Stomach smooth muscle (tissue), 2 donors: Measurements from ENCODE around the gene RAD51D.

ENCODE experiments used
- H3K27ac ChIP-seq: one replicate; pipeline ENCODE4 v1.7.0; 2013; ENCODE audit warnings: mild to moderate bottlenecking, low read length, inconsistent platforms
- H3K27me3 ChIP-seq, 2 donors: one replicate each; pipeline ENCODE4 v1.7.0; 2013; ENCODE audit warnings: low read length in 2 of 2; ENCODE audit not compliant: insufficient read depth in 2 of 2, control insufficient read depth in 1 of 2
- H3K36me3 ChIP-seq, 2 donors: one replicate each; pipeline ENCODE4 v1.7.0; 2013; ENCODE audit warnings: low read length in 2 of 2; ENCODE audit not compliant: control insufficient read depth in 2 of 2, insufficient read depth in 2 of 2
- H3K4me1 ChIP-seq: one replicate; pipeline ENCODE4 v1.7.0; 2013; ENCODE audit warnings: low read length; ENCODE audit not compliant: control insufficient read depth, insufficient read depth
- H3K4me3 ChIP-seq, 2 donors: one replicate each; pipeline ENCODE4 v1.7.0; 2013; ENCODE audit warnings: low read length in 2 of 2
- H3K9ac ChIP-seq, 2 donors: one replicate each; pipeline ENCODE4 v1.7.0; 2013; ENCODE audit warnings: low read length in 2 of 2, mild to moderate bottlenecking in 1 of 2
- H3K9me3 ChIP-seq, 2 donors: one replicate each; pipeline ENCODE4 v1.7.0; 2013; ENCODE audit warnings: low read length in 2 of 2; ENCODE audit not compliant: control insufficient read depth in 2 of 2
- donor health status: healthy.
- donor health status: Pancreatic carcinoma.

The RAD51D gene

GRCh38 chr17:35064516-35065215 is 55.0 kb downstream of the RAD51D start:
- Histone ChIP-seq H3K4me1 (no peaks in the 10 kb centered on the region), H3K4me3 (no peak overlapping the region), H3K27me3 (no peaks in the 10 kb centered on the region), H3K36me3 (peaks cover 0 to 2% of the 10 kb centered on the region in 2 donors), H3K9me3 (no peaks in the 10 kb centered on the region), H3K9ac (peak overlapping the region in 1 of 2 donors; percentile 42), H3K27ac (peak overlapping the region; percentile 87)

DNA sequence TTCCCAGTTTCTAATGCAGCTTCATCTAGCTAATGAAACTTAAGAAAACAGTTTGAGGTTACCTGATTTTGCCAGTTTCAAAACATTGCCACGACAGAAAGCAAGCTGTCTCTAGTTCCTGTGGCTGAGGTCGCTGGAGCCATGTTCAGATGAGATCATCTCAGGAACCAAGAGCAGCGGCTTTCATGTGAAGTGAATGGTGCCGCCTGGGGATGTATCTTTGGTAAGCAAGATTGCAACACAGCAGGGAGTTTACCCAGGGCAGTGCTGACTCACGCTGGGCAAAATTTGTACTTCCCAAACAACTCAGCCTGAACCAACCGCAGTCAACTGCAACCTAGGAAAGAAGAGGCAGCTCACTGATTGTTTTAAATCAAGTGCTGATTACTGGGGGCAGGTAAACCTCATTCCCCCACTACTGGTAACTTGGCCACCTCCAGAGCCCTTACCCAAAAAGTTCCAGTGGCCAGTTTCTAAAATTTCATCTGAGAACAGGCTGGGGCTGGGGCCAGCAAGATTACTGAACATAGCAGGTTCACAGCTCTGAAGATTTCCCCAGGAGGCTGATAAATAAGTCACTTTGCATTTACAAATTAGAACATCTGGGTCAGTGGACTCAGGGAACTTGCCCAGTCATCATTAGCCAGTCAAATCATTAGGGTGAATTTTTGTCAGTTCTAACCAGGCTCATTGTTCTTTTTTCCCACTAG is 56.0 kb downstream of the RAD51D start, which contains the start of gene RFFL:
Gene RFFL (minus strand): TSS at position 194 of the 710 bp plus-strand sequence. CDS start 37,154 bp downstream, outside the sequence.
- Histone ChIP-seq H3K27me3 (no peaks in the 10 kb centered on the region), H3K9ac (peak within 1 kb of the TSS; percentile 42 to 66), H3K4me3 (peak within 1 kb of the TSS in 1 of 2 donors; percentile 58), H3K4me1 (no peaks in the 10 kb centered on the region), H3K9me3 (no peaks in the 10 kb centered on the region), H3K27ac (peak within 1 kb of the TSS; percentile 87), H3K36me3 (peaks cover 0 to 2% of the 10 kb centered on the region in 2 donors)

DNA sequence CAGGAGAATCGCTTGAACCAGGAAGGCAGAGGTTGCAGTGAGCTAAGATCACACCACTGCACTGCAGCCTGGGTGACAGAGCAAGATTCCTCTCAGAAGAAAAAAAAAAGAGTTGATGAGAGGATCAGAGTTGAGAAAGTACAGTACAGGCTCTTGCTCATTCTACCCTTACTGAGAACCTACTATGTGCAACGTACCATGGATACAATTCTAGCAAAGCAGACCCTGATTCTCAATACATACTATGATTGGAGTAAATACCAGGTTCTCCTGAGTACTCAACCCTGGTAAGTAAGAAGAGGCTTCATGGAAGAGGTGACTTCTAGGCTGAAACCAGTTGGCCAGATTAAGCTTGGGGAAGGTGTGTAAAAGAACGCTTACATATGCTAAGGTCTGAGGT is 57.4 kb downstream of the RAD51D start:
- H3K27me3 ChIP-seq, result no peaks in the 10 kb centered on the region
- H3K27ac ChIP-seq, result no peak overlapping the region
- no peak overlapping the region for H3K9ac ChIP-seq
- H3K9me3 ChIP-seq, result no peaks in the 10 kb centered on the region
- no peaks in the 10 kb centered on the region for H3K36me3 ChIP-seq
- no peaks in the 10 kb centered on the region for H3K4me1 ChIP-seq
- no peak overlapping the region for H3K4me3 ChIP-seq

- Histone ChIP-seq H3K9ac (no peak overlapping the region), H3K27ac (no peak overlapping the region), H3K4me3 (no peak overlapping the region), H3K27me3 (no peaks in the 10 kb centered on the region), H3K9me3 (no peaks in the 10 kb centered on the region), H3K36me3 (no peaks in the 10 kb centered on the region), H3K4me1 (no peaks in the 10 kb centered on the region)
Observed at GRCh38 chr17:35057332-35057915, 62.2 kb downstream of the RAD51D start.

GRCh38 chr17:35056013-35056412 is 63.6 kb downstream of the RAD51D start:
- H3K4me3 ChIP-seq, result no peak overlapping the region
- H3K36me3 ChIP-seq, result no peaks in the 10 kb centered on the region
- no peaks in the 10 kb centered on the region for H3K27me3 ChIP-seq
- H3K9me3 ChIP-seq, result no peaks in the 10 kb centered on the region
- H3K9ac ChIP-seq, result no peak overlapping the region
- no peaks in the 10 kb centered on the region for H3K4me1 ChIP-seq
- no peak overlapping the region for H3K27ac ChIP-seq

- Histone ChIP-seq H3K4me1 (no peaks in the 10 kb centered on the region), H3K9me3 (no peaks in the 10 kb centered on the region), H3K27me3 (no peaks in the 10 kb centered on the region), H3K36me3 (no peaks in the 10 kb centered on the region), H3K27ac (no peak overlapping the region), H3K9ac (no peak overlapping the region), H3K4me3 (no peak overlapping the region)
Observed at GRCh38 chr17:35053204-35053603, 66.5 kb downstream of the RAD51D start.

DNA sequence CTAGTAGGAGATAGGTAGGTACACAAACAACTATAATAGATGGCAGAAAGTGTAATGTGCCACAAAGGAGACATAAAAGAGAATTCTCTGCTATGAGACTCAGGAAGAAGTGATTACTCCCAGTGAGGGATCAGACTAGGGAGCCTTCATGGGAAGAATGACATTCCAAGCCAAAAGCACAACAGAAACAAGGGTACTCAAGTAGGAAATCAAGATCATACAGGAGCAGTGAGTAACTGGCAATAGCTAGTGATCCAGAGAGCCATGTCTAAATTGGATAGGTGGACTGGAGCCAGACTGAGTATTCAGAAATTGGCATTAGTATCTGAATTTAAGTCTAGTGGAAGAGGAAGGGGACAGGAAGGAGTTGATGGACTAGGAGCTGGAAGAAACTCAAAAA is 66.9 kb downstream of the RAD51D start:
- Histone ChIP-seq H3K9me3 (no peaks in the 10 kb centered on the region), H3K4me3 (no peak overlapping the region), H3K27ac (no peak overlapping the region), H3K27me3 (no peaks in the 10 kb centered on the region), H3K36me3 (no peaks in the 10 kb centered on the region), H3K9ac (no peak overlapping the region), H3K4me1 (no peaks in the 10 kb centered on the region)

- Histone ChIP-seq H3K27me3 (no peaks in the 10 kb centered on the region), H3K9ac (no peak overlapping the region), H3K27ac (no peak overlapping the region), H3K4me1 (no peaks in the 10 kb centered on the region), H3K36me3 (no peaks in the 10 kb centered on the region), H3K4me3 (no peak overlapping the region), H3K9me3 (no peaks in the 10 kb centered on the region)
Observed at GRCh38 chr17:35052241-35052610, 67.4 kb downstream of the RAD51D start.

GRCh38 chr17:35051579-35052240 is 68.0 kb downstream of the RAD51D start:
- Histone ChIP-seq H3K4me1 (no peaks in the 10 kb centered on the region), H3K27me3 (no peaks in the 10 kb centered on the region), H3K4me3 (no peak overlapping the region), H3K27ac (no peak overlapping the region), H3K36me3 (no peaks in the 10 kb centered on the region), H3K9ac (no peak overlapping the region), H3K9me3 (no peaks in the 10 kb centered on the region)

DNA sequence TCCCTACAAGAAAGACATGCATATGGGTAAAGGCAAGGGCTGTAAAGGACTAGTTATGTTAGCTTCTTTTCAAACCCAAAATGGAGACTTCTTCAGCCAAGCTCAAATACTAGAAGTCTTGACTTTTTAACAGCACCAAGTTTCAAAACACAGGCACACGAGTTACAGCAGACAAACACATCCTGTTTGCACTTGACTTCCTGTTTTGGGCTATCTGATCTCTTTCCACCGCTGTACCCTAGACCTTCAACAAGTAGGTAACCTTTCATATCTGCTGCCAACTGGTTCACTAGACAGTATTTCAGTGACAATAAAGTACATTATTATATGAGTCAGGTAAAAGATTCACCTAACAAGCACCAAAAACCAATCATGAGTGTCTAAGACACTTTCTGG is 68.5 kb downstream of the RAD51D start:
- no peaks in the 10 kb centered on the region for H3K36me3 ChIP-seq
- no peaks in the 10 kb centered on the region for H3K9me3 ChIP-seq
- H3K4me3 ChIP-seq, result no peak overlapping the region
- no peaks in the 10 kb centered on the region for H3K4me1 ChIP-seq
- no peak overlapping the region for H3K9ac ChIP-seq
- H3K27ac ChIP-seq, result no peak overlapping the region
- H3K27me3 ChIP-seq, result no peaks in the 10 kb centered on the region
